HUES48 (cell line): ENCODE measurements around the gene ACSL1.

Source experiments
- H3K27ac ChIP-seq: one replicate; pipeline ENCODE4 v1.7.0; 2013; ENCODE audit warnings: low read depth, low read length, inconsistent platforms
- H3K27me3 ChIP-seq: 2 replicates; pipeline ENCODE4 v1.6.1; 2013; ENCODE audit warnings: mild to moderate bottlenecking, low read length; ENCODE audit not compliant: control insufficient read depth, insufficient read depth
- H3K36me3 ChIP-seq: 2 replicates; pipeline ENCODE4 v1.6.1; 2013; ENCODE audit warnings: low read length; ENCODE audit not compliant: control insufficient read depth, insufficient read depth
- H3K4me1 ChIP-seq: 2 replicates; pipeline ENCODE4 v1.6.1; 2013; ENCODE audit warnings: mild to moderate bottlenecking, low read length; ENCODE audit not compliant: control insufficient read depth, insufficient read depth
- H3K4me3 ChIP-seq: 2 replicates; pipeline ENCODE4 v1.5.1; 2013; ENCODE audit warnings: mild to moderate bottlenecking, low read depth, low read length
- H3K9ac ChIP-seq: 2 replicates; pipeline ENCODE4 v1.6.1; 2013; ENCODE audit warnings: mild to moderate bottlenecking, low read depth, low read length, moderate library complexity
- H3K9me3 ChIP-seq: 2 replicates; pipeline ENCODE4 v1.6.1; 2013; ENCODE audit warnings: low read length; ENCODE audit not compliant: control insufficient read depth, insufficient read depth

ACSL1 gene

GRCh38 chr4:184715526-184715925, 110.2 kb downstream of the ACSL1 start:
- Histone ChIP-seq H3K4me1 (no peaks in the 10 kb centered on the region), H3K4me3 (no peak overlapping the region), H3K9ac (no peak overlapping the region), H3K9me3 (no peaks in the 10 kb centered on the region), H3K27ac (no peak overlapping the region), H3K36me3 (peaks cover 97% of the 10 kb centered on the region), H3K27me3 (no peaks in the 10 kb centered on the region)

DNA sequence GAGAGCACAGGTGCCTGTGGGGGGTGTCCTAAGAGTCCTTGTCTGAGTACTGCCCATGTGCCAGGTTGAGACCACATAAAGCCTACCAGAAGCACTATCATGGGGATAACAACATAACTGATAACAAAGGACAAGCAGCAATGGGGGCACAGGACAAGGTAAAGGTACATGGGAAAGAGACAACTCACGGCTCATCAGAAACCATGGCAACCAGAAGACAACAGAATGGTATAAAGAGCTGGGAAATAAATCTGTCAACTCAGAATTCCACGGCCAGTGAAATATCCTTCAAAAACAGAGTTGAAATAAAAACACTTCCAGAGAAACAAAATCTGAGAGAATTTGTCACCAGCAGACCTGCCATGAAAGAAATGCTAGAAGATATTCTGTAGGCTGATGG, 111.9 kb downstream of the ACSL1 start:
- no peaks in the 10 kb centered on the region for H3K27me3 ChIP-seq
- H3K4me3 ChIP-seq = no peak overlapping the region
- no peaks in the 10 kb centered on the region for H3K9me3 ChIP-seq
- H3K27ac ChIP-seq = no peak overlapping the region
- H3K9ac ChIP-seq = no peak overlapping the region
- H3K36me3 ChIP-seq = peaks cover 97% of the 10 kb centered on the region
- no peaks in the 10 kb centered on the region for H3K4me1 ChIP-seq

- Histone ChIP-seq H3K9ac (no peak overlapping the region), H3K9me3 (no peaks in the 10 kb centered on the region), H3K27me3 (no peaks in the 10 kb centered on the region), H3K36me3 (peaks cover 97% of the 10 kb centered on the region), H3K4me1 (no peaks in the 10 kb centered on the region), H3K27ac (no peak overlapping the region), H3K4me3 (no peak overlapping the region)
Measured at GRCh38 chr4:184712322-184712721, 113.4 kb downstream of the ACSL1 start.

DNA sequence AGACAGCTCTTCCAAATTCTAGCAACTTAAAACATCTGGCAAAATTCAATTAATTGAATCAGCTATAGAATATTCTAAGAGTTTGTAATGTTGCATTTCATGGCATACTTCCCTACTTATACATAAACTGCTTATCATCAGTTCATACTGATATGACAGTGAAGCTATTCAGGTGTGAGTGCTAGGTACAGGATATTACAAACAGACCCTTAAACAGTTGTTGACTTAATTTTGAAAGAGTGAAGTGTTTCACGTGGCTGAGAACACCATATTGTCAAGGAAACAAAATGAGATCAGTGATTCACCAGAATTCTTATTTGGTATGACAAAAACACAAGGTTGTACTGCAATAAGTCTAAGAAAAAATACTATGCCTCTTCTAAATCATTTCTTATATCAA, 119.3 kb downstream of the ACSL1 start:
- no peaks in the 10 kb centered on the region for H3K27me3 ChIP-seq
- H3K9ac ChIP-seq = no peak overlapping the region
- no peaks in the 10 kb centered on the region for H3K4me1 ChIP-seq
- H3K36me3 ChIP-seq = peaks cover 99% of the 10 kb centered on the region
- no peak overlapping the region for H3K4me3 ChIP-seq
- no peaks in the 10 kb centered on the region for H3K9me3 ChIP-seq
- no peak overlapping the region for H3K27ac ChIP-seq

DNA sequence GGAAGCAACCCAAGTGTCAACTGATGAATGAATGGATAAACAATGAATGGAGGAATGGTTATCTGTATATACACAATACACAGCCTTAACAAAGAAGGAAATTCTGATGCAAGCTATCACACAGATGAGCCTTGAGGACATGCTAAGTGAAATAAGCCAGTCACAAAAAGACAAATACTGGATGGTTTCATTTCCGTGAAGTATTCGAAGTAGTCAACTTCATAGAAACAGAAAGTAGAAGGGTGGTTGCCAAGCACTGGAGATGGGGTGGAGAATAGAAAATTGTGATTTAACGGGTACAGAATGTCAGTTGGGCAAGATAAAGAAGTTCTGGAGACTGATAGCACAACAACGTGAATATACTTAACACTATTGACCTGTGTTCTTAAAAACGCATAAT, 120.1 kb downstream of the ACSL1 start:
- Histone ChIP-seq H3K9ac (no peak overlapping the region), H3K27ac (no peak overlapping the region), H3K4me1 (no peaks in the 10 kb centered on the region), H3K4me3 (no peak overlapping the region), H3K36me3 (peaks cover 99% of the 10 kb centered on the region), H3K9me3 (no peaks in the 10 kb centered on the region), H3K27me3 (no peaks in the 10 kb centered on the region)
